ENCODE results near the gene PTPRN2.

DNA sequence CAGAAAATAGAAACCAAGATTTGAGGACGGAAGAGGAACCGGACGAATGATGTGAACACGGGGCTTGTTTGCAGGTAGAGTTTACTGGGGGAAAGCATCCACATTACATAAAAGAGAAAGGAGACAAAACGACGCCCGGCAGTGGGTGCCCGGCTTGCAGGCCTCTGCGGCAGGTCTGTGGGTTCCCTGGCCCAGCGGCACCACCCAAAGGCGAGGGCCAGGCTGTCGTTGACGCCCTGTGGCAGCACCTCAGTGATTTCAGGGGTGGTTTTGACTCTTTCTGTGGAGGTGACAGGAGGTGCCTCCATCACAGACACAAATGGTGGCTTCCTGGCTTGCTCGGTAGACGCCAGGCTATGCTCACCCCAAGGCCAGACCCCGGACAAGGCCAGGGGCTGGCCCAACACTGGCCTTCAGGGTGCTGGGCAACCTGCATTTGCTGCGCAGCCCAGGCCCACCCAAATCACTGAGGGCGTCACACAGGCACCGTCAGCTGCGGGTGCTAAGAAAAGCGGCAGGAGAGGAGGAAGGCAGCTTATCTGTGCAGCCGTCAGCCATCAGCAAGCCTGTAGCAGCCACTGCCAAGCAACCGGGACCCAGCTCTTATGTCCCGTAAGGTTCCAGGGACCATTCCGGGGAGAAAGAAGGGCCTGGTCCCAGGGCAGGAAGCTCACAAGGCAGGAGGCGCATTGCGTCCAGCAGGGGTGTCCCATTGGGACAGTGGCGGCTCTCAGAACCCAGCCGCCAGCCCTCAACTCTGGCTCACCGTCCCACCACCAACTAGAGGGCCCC, 230.3 kb downstream of the PTPRN2 start:
- TF ChIP-seq CTCF (IDR thresholded peaks at IDR 0.05) (no peak), ZFX (IDR thresholded peaks at IDR 0.05; ENCODE audit: borderline replicate concordance) (no peak)
